HCEC 1CT (cell line): ENCODE results near the gene PTGES.
"Not testable (repeated sequence)": the region's sequence is repeated elsewhere in the genome, so short reads cannot be mapped to it uniquely, and the experiment has no call there.

Experiments used
- DNase-seq: peaks from one replicate; pipeline ENCODE4 v3.0.0-alpha.2; 2017

The PTGES gene

DNA sequence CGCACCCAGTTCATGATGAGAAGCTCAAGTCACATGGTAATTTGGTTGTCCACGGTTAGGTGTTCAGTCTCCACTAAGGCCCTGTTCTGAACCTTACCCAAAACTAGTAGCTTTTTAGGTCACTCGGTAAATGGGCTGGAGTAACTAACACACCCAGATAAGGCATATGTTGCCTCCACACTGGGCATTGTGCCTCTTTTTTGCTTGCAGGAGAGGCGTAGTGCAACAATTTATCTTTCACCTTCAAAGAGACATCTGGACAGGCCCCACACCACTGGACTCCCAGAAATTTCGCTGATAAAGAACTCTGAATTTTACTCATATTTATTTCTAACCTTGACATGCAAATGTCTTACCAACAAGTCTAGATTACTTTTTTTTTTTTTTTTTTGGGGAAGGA lies 16.8 kb upstream of the PTGES start:
- DNase-seq = no peak

DNA sequence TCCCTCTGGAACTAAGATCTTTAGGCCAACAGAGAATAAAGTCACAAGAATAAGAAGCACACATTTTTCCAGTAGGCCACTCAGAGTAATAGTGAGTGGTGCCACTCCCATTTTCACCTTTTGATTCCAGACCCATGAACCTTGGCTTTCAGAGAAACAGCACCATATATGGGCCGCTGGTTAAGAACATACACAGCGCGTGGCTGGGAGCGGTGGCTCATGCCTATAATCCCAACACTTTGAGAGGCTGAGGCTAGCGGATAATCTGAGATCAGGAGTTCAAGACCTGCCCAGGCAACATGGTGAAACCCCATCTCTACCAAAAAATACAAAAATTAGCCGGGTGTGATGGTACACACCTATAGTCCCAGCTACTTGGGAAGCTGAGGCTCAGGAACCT lies 15.6 kb upstream of the PTGES start:
- no peak for DNase-seq

DNA sequence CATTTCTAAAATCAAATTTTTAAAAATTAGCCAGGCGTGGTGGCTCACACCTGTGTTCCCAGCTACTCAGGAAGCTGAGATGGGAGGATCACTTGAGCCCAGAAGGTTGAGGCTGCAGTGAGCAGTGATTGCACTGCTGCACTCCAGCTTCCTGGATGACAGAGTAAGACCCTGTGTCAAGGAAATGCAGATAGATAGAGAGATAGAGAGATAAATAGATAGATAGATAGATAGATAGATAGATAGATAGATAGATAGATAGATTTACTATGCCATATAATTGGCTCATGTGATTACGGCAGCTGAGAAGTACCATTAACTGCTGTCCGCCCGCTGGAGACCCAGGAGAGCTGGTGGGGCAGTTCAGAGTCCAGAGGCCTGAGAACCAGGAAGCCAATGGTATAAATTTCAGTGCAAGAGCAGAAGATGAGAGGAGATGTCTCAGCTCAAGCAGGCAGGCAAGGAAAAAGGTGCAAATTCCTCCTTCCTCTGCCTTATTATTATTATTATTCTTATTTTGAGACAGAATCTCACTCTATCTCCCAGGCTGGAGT lies 13.0 kb upstream of the PTGES start:
- DNase-seq = no peak

DNA sequence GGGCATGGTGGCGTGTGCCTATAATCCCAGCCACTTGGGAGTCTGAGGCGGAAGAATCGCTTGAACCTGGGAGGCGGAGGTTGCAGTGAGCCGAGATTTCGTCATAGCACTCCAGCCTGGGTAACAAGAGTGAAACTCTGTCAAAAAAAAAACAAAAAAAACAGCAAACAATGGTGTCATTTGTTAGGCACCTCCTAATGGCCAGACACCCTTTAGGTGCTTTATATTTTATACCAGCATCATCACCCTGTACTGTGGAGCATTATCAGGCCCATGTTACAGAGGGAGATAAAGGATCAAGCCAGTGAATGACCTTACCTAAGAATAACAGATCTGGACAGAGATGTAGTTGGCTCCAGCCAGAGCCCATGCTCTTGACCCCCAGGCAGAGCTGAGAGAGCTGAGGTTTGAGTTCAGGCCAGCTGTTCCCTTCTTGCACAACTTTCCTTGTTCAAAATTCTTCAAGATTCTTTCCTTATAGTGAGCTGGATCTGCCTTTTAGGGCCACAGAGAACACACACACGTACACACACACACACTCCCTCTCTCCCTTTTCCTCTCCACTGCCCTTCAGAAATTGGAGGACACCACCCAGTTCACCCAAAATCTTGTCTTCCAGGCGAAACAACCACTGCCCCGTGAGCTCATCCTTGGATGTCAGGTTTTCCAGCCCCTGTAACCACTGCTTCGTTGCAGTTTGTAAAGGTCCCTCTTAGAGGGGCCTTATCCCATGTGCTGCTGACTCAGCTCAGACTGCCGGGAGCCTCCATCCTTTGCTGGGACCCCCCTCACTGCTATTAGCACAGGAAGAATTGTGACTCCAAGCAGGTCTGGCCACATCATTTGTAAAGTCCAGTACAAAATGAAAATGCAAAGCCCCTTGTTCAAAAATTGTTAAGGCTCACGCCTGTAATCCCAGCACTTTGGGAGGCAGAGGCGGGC lies 10.4 kb upstream of the PTGES start:
- peak; percentile 77 for DNase-seq

DNA sequence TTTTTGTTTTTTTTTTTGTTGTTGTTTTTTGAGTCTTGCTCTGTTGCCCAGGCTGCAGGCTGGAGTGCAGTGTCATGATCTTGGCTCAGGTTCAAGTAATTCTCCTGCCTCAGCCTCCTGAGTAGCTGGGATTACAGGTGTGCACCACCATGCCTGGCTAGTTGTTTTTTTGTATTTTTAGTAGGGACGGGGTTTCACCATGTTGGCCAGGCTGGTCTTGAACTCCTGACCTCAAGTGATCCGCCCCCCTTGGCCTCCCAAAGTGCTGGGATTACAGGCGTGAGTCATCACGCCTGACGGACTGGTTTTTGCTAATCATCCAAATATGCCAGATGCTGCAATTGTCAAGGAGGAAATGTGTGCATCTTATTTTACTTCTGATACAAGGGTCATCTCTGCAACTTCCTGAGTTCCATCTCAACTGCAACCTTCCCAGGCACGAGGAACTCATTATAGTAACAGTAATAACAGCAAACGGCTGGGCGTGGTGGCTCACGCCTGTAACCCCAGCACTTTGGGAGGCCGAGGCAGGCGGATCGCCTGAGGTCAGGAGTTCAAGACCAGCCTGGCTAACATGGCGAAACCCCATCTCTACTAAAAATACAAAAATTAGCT lies 9.6 kb upstream of the PTGES start:
- DNase-seq = peak; percentile 97

DNA sequence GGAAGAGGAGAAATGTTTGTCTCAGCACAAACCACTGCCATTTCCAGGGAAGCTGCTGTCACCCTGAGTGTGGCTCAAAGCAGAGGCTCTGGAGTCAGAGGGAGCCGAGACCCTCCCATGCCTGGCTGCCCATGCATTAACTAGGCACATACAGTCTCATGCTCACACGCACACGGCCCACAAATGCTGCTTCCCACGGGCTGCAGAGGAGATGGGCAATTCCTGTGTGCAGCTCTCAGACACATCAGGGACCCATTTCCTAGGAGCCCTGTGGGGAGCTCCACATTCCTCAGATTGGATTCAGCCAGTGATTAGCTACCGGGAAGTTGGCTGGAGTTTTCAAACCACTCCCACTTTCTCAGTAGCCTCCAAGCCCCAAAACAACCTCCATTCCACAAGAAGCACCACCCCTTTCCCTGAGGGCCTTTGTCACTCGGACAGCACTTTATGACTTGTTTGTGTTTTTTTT lies 9.1 kb upstream of the PTGES start:
- peak; percentile 81 for DNase-seq

DNA sequence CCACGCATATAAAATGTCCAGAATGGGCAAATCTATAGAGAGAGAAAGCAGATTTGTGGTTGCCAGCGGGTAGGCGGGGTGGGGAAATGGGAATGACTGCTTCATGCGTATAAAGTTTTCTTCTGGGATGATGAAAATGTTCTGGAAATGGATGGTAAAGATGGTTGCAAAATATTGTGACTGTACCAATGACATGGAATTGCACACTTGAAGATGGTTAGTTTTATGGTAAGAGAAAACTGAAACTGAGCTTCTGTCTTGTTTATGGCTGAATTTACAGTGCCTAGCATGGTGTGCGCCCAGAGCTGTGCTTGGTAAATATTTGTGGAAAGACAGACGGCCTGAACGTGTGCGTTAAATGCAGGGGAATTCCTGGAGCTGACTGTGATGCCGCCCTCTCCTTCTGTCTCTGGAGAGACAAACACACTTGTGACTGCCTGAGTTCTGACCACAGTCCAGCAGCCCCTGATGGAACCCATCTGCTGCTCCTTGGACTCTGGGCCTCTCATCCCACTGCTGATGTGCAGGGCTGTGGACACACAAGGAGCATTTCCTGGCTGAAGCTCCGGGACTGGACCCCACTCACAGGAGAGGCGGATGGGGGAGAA lies 8.6 kb upstream of the PTGES start:
- DNase-seq = peak; percentile 80

DNA sequence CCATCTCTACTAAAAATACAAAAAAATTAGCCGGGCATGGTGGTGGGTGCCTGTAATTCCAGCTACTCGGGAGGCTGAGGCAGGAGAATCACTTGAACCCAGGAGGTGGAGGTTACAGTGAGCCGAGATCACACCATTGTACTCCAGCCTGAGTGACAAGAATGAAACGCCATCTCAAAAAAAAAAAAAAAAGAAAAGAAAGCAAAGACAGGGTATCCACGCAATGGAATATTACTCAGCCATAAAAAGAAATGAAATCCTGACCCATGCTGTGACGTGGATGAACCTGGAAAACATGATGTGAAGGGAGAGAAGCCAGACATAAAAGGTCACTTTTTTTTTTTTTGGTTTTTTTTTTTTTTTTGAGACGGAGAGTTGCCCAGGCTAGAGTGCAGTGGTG lies 7.9 kb upstream of the PTGES start:
- DNase-seq = not testable (repeated sequence)

DNA sequence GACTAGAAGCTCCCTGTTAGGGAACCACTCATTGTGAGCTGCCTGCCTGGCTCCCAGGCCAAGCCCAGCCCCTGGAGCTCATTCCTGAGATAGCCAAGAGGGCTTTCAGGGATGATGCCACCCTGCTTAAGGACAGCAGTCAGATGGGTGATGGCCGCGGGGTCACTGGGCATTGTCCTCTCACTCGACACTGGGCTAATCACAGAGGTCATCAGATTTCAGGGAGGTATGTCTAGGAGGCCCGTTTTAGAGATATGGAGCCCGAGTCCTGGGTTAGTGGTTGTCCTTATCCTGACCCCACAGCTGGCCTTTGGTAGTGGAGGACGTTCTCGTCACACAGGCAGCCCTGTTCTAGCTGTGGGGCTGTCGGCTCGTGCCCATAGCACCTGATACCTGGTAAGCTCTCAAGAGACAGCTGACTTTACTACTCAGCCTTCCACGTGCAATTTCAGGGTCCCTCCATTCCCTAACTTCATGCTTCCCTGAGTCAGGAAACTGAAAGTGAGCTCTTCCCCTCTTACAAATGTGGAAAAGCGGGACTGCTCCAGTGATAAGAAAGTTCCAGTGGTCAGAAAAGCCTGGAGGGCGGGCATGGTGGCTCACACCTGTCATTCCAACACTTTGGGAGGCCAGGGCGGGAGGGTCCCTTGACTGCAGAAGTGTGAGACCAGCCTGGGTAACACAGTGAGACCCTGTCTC lies 7.1 kb upstream of the PTGES start:
- DNase-seq = no peak

DNA sequence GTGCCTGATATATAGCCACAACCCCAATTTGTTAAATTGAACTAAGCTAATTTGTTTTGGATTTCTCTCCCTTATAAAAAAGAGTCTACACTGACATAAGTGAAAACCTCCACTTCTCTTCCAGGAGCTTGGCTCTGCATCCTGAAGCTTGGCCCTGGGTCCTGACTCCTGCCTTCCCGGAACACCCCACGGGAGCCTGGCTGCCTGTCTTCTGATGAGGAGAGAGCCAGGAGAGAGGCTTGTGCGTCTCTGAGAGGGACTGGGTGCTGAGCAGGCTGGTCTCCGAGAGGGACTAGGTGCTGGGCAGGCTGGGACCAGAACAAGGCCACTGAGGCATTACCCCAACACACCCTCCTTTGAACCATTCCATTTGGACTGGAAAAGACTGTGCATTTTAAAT lies 6.5 kb upstream of the PTGES start:
- no peak for DNase-seq

DNA sequence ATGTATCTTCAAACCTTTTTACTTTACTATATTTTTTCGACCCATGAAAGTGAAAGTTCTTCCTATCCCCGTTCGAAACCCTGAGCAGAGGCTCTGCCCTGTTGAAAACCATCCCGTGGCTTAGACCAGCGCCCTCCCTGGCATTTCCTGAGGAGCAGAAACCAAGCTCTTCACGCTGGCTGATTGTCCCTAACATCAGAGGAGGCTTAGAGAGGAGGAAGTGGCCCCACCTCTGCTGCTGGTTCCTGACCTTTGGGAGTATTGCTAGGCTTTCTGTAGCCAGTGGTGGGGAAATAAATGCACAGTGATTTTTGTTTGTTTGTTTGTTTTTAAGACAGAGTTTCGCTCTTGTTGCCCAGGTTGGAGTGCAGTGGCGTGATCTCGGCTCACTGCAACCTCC lies 4.2 kb upstream of the PTGES start:
- no peak for DNase-seq

DNA sequence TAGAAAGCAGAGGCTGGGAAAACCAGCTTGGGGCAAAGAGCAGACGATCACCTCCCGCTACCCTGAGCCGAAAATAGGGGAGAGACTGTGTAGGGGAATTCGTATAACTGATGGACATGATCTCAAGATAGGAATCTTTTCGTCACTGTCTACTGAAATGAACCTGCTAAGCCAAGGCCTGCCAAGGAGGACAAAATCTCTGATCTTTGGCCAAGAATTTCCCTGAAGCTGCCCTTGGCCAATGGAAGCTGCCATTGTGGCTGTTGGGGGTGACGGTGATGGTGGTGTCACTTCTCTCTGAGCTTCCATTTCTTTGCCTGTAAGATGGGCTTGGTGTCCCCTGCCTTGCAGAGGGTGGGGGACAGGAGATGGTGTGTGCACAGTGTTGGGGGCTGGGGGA lies 3.3 kb upstream of the PTGES start:
- no peak for DNase-seq

DNA sequence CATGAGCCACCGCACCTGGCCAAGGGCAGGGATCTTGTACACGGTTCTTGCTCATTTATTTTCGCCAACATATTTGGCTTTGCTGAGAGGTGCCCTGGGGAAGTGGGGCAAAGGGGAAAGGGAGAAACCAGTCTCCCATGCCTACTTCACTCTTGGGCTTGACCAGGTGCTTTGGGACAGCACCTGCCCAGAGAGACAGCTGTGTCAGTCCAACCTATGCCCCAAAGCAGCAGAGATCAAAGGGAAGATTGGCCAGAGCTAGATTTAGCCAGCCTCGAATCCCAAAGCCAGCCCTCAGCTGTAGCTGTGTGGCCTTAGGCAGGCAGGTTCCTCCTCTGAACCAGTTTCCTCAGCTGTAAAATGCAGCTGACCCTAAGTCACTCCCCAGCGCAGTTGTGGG lies 2.3 kb upstream of the PTGES start:
- no peak for DNase-seq

DNA sequence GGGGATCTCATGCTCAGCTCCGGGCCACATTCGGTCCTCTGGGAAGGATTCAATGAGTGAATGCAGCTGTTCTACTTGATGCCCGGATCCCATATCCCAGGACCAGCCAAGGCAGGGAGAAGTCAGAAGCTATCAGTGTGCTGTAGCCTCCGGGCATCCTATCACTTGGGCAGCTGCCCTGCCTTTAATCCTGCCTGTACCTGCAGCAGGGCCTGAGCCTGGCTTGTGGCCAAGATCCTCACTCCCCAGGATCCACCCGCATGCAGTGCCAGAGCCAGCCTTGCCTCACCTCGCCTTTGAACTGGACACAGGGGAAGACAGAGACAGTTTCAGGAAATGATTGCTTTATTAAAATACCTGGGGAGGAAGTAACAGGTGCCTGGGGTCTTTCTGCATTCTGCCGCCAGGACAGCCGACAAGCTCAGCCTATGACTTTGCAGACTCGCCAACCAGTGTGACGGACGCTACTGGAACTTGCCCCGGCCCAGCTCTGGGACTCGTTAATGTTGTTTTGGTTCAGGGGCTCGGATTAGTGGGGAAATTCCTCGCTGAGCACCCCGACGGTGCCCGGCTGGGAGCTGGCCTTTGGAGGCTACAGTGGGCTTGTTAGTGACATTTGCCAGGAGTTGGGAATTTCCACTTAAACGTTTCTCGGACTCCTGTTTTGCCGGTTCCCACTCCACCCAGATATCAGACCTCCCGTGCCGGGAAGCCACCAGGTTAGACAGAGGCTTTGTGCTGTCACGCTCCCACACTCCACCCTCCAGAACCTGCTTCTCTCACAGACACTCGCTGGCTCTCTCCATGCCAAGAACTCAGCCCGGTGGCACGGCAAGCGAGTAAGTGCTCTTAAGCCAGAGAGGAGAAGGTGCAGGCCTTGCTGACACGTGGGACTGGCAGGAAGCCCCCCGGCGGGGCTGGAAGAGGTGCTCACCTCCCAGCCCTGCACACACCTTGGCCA lies 721 bp downstream of the PTGES start:
- DNase-seq = no peak

DNA sequence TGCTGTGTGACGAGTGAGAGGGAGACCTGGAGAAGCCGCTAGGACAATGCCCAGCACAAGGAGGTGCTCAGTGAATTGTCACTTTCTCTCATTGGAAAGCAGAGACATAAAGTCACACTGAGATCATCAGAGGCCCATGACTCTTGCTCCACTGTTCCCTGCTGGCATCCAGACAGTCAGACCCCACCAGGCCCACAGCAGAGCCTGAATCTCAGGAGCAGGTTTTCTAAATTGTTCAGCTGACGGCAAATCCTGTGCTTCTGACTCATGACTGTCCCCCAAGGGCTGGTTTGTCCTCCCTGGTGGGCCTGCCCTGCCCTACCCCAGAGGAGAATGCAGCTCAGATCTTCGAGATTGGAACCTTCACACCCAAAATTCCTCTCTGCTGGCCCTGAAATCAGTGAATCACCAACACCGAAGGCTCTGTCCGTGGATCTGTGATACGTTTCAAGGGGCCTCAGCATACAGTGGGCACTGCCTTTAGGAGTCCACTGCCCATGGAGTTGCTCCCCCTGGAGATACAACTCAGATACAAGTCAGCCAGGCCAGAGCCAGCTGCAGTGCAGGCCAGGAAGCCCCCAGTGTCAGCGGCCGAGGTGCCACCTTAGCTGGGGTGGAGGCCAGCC lies 2.7 kb downstream of the PTGES start:
- no peak for DNase-seq

DNA sequence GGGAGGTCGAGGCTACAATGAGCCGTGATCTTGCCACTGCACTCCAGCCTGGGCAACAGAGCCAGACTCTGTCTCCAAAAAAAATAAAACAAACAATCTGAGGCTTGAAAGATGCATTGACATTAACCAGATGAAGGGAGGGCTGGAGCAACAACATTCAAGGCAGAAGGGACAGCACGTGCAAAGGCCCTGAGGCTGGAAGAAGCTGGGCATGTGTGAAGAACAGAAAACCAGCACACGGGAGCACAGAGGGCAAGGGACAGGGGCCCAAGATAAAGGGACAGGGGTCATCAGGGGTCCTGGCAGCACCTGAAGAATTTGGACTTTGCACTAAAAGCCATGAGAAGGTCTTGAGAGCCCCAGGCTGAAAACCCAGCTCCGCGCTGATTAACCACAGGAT lies 3.3 kb downstream of the PTGES start:
- DNase-seq = no peak

DNA sequence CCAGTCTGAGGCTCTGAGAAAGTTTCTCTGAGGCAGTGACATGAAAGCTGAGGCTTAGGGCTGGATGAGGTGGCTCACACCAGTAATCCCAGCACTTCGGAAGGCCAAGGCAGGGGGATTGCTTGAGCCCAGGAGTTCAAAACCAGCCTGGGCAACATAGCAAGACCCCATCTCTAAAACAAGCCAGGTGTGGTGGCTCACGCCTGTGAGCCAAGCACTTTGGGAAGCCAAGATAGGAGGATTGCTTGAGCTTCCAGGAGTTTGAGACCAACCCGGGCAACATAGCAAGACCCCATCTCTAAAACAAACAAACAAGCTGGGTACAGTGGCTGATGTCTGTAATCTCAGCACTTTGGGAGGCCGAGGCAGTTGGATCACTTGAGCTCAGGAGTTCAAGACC lies 3.8 kb downstream of the PTGES start:
- not testable (repeated sequence) for DNase-seq

DNA sequence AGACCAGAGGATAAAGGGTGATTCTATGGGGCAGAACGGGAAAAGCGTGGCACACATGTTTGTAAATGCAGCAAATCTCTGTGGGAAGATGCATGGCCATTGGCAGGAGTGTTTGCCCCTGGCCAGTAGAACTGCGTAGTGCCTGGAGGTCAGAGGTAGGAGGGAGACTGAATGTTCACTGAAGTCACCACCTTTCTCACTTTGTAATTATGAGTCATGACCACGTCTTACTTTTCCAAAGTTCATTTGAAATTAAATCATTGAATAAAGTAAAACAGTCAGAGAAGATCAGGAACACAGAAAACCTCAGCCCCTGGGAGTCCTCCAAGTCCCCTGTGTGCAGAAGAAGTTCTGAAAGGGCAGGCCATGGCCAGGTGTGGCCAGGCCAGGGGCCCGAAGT lies 4.6 kb downstream of the PTGES start:
- DNase-seq = peak; percentile 28

DNA sequence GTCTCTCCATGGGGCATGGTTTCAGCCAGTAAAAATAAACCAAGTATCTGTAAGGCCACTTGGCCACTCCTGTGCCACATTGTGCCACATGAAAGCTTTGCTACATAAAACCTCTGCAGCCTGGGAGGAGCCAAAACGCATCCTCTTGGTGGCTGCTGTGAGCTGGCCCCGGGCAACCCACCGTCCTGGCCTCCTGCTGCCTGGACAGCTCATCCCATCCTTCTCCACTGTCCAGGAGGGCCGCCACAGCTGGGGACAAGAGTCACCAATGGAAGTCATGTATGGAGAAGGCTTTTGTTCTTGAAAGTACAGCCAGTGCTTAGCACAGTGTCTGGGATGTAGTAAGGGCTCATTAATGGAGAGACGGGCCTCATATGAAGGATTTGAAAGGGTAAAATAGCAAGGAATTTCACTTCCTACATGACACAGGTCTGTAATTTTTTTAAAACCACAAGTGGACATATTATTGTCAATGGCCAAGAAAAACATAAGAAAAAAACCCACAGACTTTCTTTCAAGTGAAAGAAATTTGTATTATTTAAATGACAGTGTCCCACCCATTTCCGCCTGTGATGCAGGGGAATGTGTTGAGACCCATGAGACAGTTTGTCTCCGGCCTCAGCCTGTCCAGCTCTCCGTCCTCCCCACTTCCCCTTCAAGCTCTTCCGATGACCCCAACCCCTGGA lies 6.6 kb downstream of the PTGES start:
- no peak for DNase-seq

DNA sequence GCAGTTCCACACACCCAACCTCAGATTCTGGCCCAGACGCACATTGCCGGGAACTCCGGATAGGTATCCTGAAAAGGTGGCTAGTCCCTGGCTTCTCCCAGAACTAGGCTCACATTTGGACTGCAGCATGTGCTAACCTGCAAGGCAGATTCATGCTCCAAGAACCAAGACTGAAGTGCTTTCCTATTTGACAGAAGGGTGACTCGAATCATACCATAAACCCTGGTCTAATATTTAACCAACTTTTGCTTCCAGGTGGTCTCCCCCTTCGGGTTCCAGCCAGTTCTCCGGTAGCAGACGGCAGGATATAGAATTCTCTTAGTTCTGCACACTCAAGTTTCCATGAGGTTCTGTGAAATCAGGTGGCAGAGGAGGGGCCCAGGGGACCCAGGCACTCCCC lies 7.6 kb downstream of the PTGES start:
- DNase-seq = no peak
